H1 (cell line): ENCODE measurements around the gene PTPN13. TPM values are rescaled to one million over a fixed set of nuclear protein-coding genes. Genes with fewer than 3 reads are reported as not detected.

Experiments used
- CTCF ChIA-PET: fragments of 300-600 bp; sonication (Branson Sonifier 250); formaldehyde crosslinking; loops from one replicate; lab custom pipeline; 2021; ENCODE audit not compliant: partially characterized antibody; lab: Charles Lee
- POLR2A ChIA-PET: fragments of 300-600 bp; sonication (Branson Sonifier 250); formaldehyde crosslinking; loops from one replicate; lab custom pipeline; 2021; ENCODE audit warnings: inconsistent platforms; ENCODE audit not compliant: partially characterized antibody; lab: Charles Lee
- DNase-seq, 2 experiments: peaks; one replicate each; pipeline versions ENCODE4 v3.0.0 to v3.0.0-alpha.2; 2010 to 2022; ENCODE audit warnings: low spot score in 2 of 2, low read depth in 1 of 2, mixed read lengths in 1 of 2
- FAIRE-seq: peaks from 2 replicates; lab custom pipeline; 2011; peaks lifted over from hg19 to GRCh38; lab: Jason Lieb, UNC
- H2AFZ ChIP-seq: 2 replicates; pipeline ENCODE4 v1.8.1; 2012; ENCODE audit warnings: low read length, inconsistent platforms
- H2AK5ac ChIP-seq: 2 replicates; pipeline ENCODE4 v1.6.1; 2013; ENCODE audit warnings: low read depth, low read length
- H2BK120ac ChIP-seq: replicated peaks from 2 replicates; pipeline ENCODE3; 2013; ENCODE audit warnings: low read depth, low read length, inconsistent platforms
- H2BK12ac ChIP-seq: 2 replicates; pipeline ENCODE4 v1.6.1; 2013; ENCODE audit warnings: low read depth, low read length
- H2BK15ac ChIP-seq: 2 replicates; pipeline ENCODE4 v1.6.1; 2013; ENCODE audit warnings: low read length
- H2BK20ac ChIP-seq: 2 replicates; pipeline ENCODE4 v1.6.1; 2013; ENCODE audit warnings: low read length
- H2BK5ac ChIP-seq: 2 replicates; pipeline ENCODE4 v1.6.1; 2013; ENCODE audit warnings: low read depth, low read length
- H3K14ac ChIP-seq: 2 replicates; pipeline ENCODE4 v1.6.1; 2013; ENCODE audit warnings: inconsistent platforms; ENCODE audit not compliant: insufficient read length
- H3K18ac ChIP-seq: 2 replicates; pipeline ENCODE4 v1.6.1; 2013; ENCODE audit warnings: low read length; ENCODE audit errors: extremely low read depth
- H3K23ac ChIP-seq: 2 replicates; pipeline ENCODE4 v1.6.1; 2013; ENCODE audit warnings: inconsistent platforms; ENCODE audit not compliant: insufficient read length
- H3K23me2 ChIP-seq: 2 replicates; pipeline ENCODE4 v1.6.1; 2013; ENCODE audit warnings: low read depth, low read length
- H3K27ac ChIP-seq: 2 replicates; pipeline ENCODE4 v1.6.1; 2011; ENCODE audit warnings: low read depth, low read length, inconsistent platforms
- H3K27me3 ChIP-seq, 4 experiments: replicated peaks in 1 of 4; 1 replicate in 1 of 4; 2 replicates in 3 of 4; pipeline versions ENCODE4 v1.6.1 to v1.8.1; 2011 to 2013; ENCODE audit warnings: low read length in 3 of 4, mild to moderate bottlenecking in 3 of 4, inconsistent platforms in 2 of 4, mixed read lengths in 2 of 4, moderate library complexity in 1 of 4; ENCODE audit not compliant: control insufficient read depth in 3 of 4, insufficient read depth in 3 of 4; ENCODE audit errors: extremely low read depth in 1 of 4
- H3K36me3 ChIP-seq, 4 experiments: 2 replicates each; pipeline versions ENCODE4 v1.6.1 to v1.8.1; 2011 to 2013; ENCODE audit warnings: mild to moderate bottlenecking in 4 of 4, low read length in 3 of 4, moderate library complexity in 2 of 4, control low read depth in 1 of 4, inconsistent platforms in 1 of 4; ENCODE audit not compliant: insufficient read depth in 4 of 4, control insufficient read depth in 2 of 4
- H3K4ac ChIP-seq: replicated peaks from 2 replicates; pipeline ENCODE3; 2013; ENCODE audit warnings: low read length, low read depth, mixed read lengths, inconsistent platforms; ENCODE audit not compliant: insufficient read length
- H3K4me1 ChIP-seq, 4 experiments: replicated peaks in 1 of 4; 1 replicate in 1 of 4; 2 replicates in 3 of 4; pipeline versions ENCODE4 v1.6.1 to v1.8.1; 2011 to 2013; ENCODE audit warnings: low read length in 3 of 4, inconsistent platforms in 2 of 4, mixed read lengths in 1 of 4; ENCODE audit not compliant: insufficient read depth in 4 of 4, control insufficient read depth in 3 of 4
- H3K4me2 ChIP-seq, 2 experiments: 2 replicates each; pipeline versions ENCODE4 v1.6.1 to v1.8.1; 2011 to 2013; ENCODE audit warnings: low read depth in 2 of 2, low read length in 2 of 2, control low read depth in 1 of 2, inconsistent platforms in 1 of 2, mild to moderate bottlenecking in 1 of 2; ENCODE audit not compliant: insufficient read depth in 1 of 2
- H3K4me3 ChIP-seq, 4 experiments: fragments of 200-600, 300-600 bp in 1 of 4; sonication (generic), shearing (Covaris generic), sonication (Bioruptor Twin) in 1 of 4; 2 replicates each; pipeline versions ENCODE4 v1.5.1 to v1.8.1; 2011 to 2016; ENCODE audit warnings: low read length in 4 of 4, low read depth in 3 of 4, control low read depth in 2 of 4, inconsistent platforms in 2 of 4, mild to moderate bottlenecking in 2 of 4, mixed read lengths in 1 of 4, moderate library complexity in 1 of 4; ENCODE audit not compliant: insufficient read depth in 2 of 4; ENCODE audit errors: extremely low read depth in 1 of 4
- H3K56ac ChIP-seq: replicated peaks from 2 replicates; pipeline ENCODE3; 2013; ENCODE audit warnings: low read depth, mild to moderate bottlenecking, mixed read lengths, low read length, inconsistent platforms; ENCODE audit not compliant: insufficient read length
- H3K79me1 ChIP-seq: 2 replicates; pipeline ENCODE4 v1.6.1; 2013; ENCODE audit warnings: low read depth, low read length, control low read depth
- H3K79me2 ChIP-seq, 2 experiments: 2 replicates each; pipeline versions ENCODE4 v1.6.1 to v1.8.1; 2012 to 2013; ENCODE audit warnings: low read length in 2 of 2, mild to moderate bottlenecking in 2 of 2, inconsistent platforms in 1 of 2; ENCODE audit not compliant: insufficient read depth in 2 of 2, control insufficient read depth in 1 of 2
- H3K9ac ChIP-seq, 4 experiments: replicated peaks in 1 of 4; 1 replicate in 1 of 4; 2 replicates in 3 of 4; pipeline versions ENCODE4 v1.6.1 to v1.8.1; 2011 to 2013; ENCODE audit warnings: low read depth in 3 of 4, low read length in 3 of 4, control low read depth in 2 of 4, mild to moderate bottlenecking in 2 of 4, moderate library complexity in 2 of 4, inconsistent platforms in 1 of 4; ENCODE audit errors: extremely low read depth in 1 of 4
- H3K9me3 ChIP-seq, 2 experiments: 2 replicates each; pipeline versions ENCODE4 v1.6.1 to v1.8.1; 2012 to 2013; ENCODE audit warnings: mild to moderate bottlenecking in 2 of 2, moderate library complexity in 2 of 2, control low read depth in 1 of 2, inconsistent platforms in 1 of 2, low read depth in 1 of 2, low read length in 1 of 2, mixed read lengths in 1 of 2; ENCODE audit not compliant: insufficient read depth in 2 of 2
- H4K20me1 ChIP-seq, 2 experiments: replicated peaks in 1 of 2; 2 replicates each; pipeline versions ENCODE3 to v1.8.1; 2011 to 2013; ENCODE audit warnings: inconsistent platforms in 2 of 2, low read length in 2 of 2, mild to moderate bottlenecking in 1 of 2; ENCODE audit not compliant: insufficient read depth in 2 of 2, control insufficient read depth in 1 of 2
- H4K5ac ChIP-seq: 2 replicates; pipeline ENCODE4 v1.6.1; 2013; ENCODE audit warnings: low read length, low read depth, mixed read lengths, inconsistent platforms; ENCODE audit not compliant: insufficient read length
- H4K8ac ChIP-seq: 2 replicates; pipeline ENCODE4 v1.8.0; 2013; ENCODE audit warnings: mild to moderate bottlenecking, moderate library complexity, low read length, inconsistent platforms; ENCODE audit not compliant: insufficient read depth; ENCODE audit errors: extremely low read depth
- H4K91ac ChIP-seq: replicated peaks from 2 replicates; pipeline ENCODE3; 2013; ENCODE audit warnings: low read length, mixed read lengths, inconsistent platforms; ENCODE audit not compliant: insufficient read length
- POU5F1 ChIP-seq: IDR thresholded peaks from 2 replicates; pipeline ENCODE4 v1.6.1; 2011; ENCODE audit warnings: low read depth, mild to moderate bottlenecking, low read length, moderate library complexity
- WGBS, 2 experiments: shearing (Covaris generic) in 1 of 2; methylation state at CpG; one replicate each; pipeline versions ENCODE4 v1.1.6 to v1.1.7; 2013 to 2015; ENCODE audit warnings: low lambda C conversion rate in 2 of 2, mixed read lengths in 2 of 2, inconsistent platforms in 1 of 2, low coverage in 1 of 2, missing lambda C conversion rate in 1 of 2; ENCODE audit not compliant: insufficient replicate concordance in 2 of 2, insufficient coverage in 1 of 2, insufficient read length in 1 of 2; ENCODE audit errors: extremely low coverage in 1 of 2, missing lambda C conversion rate in 1 of 2; 5-methylcytosine and 5-hydroxymethylcytosine counted together
- polyA plus RNA-seq, 7 experiments: library from polyadenylated mRNA; depleted of rRNA in 3 of 7; stranded (reverse) in 5 of 7; unstranded in 2 of 7; fragments of >200 nt in 5 of 7; fragments of 200-250 nt in 2 of 7; gene quantifications; 1 replicate in 5 of 7; 2 replicates in 1 of 7; 4 replicates in 1 of 7; pipeline versions ENCODE4 v1.2.1 to v1.2.3, GENCODE V29; 2011 to 2013; ENCODE audit warnings: missing spikeins in 2 of 7, mixed read lengths in 2 of 7
- total RNA-seq: library from RNA; stranded (reverse); fragmentation: NEBNext Ultra II Directional; extraction: Animal tissue kit (Norgen Biotek cat#: 25700); gene quantifications from 2 replicates; pipeline ENCODE4 v1.2.1, GENCODE V29; 2021

PTPN13 gene
- total and polyA plus RNA-seq, 2 of the 8 experiments (the other 6 are each of a cell fraction or from before 2014, with no cell fraction given) = 12.7 to 57.9 TPM

- ChIA-PET CTCF (no interaction called here), POLR2A (no interaction called here)
- Histone ChIP-seq H3K4me3 (no peak overlapping the region), H4K20me1 (no peaks in the 10 kb centered on the region), H3K14ac (no peak overlapping the region), H2BK12ac (no peak overlapping the region), H3K56ac (no peak overlapping the region), H3K9ac (no peak overlapping the region), H3K27me3 (no peaks in the 10 kb centered on the region), H2BK20ac (no peak overlapping the region), H3K79me1 (no peaks in the 10 kb centered on the region), H4K91ac (no peak overlapping the region), H3K27ac (no peak overlapping the region), H4K5ac (no peak overlapping the region), H3K9me3 (no peaks in the 10 kb centered on the region), H3K79me2 (peaks cover 2 to 73% of the 10 kb centered on the region in 2 experiments; a peak in 3 of 4 replicates), H2BK5ac (no peak overlapping the region), H3K23me2 (no peaks in the 10 kb centered on the region; the same call in 1 of the 2 replicates), H4K8ac (no peak overlapping the region), H3K4me2 (no peak overlapping the region), H2AFZ (no peak overlapping the region), H2AK5ac (no peak overlapping the region), H3K4ac (no peak overlapping the region), H2BK15ac (no peak overlapping the region), H3K23ac (no peak overlapping the region), H3K18ac (no peak overlapping the region), H3K4me1 (0 out of 7 replicates have a peak, but pooled peaks cover 0 to 2% (median 0%) of the 10 kb centered on the region in 4 experiments), H3K36me3 (no peaks in the 10 kb centered on the region), H2BK120ac (no peak overlapping the region)
- WGBS, 2 experiments = 92% methylated on average over 3 of the region's 3 CpGs; no CpG with 5 or more reads in 1 of the 2 experiments
- no peak for TF ChIP-seq POU5F1
- FAIRE-seq (no peak), DNase-seq (no peak)
These were observed 20.8 kb downstream of the PTPN13 start for GRCh38 chr4:86614865-86615264.
